C1 segment of cervical spinal cord (tissue), 14 donors: ENCODE measurements around the gene ADI1.
A peak's percentile ranks its signal among the peaks of the same experiment; 100 is the strongest.

Source experiments
- DNase-seq, 14 donors: peaks; one replicate each; lab custom pipeline; 2025; lab: John Stamatoyannopoulos, UW

ADI1 gene

GRCh38 chr2:3519255-3520205 is at the start of gene ADI1:
TSS of gene ADI1 (minus strand) at chr2:3519531. CDS start at chr2:3519487, 44 bp downstream.
- peak in 11 of 14 donors; percentile 42 to 87 (median 80) for DNase-seq

GRCh38 chr2:3566806-3567205 is 47.5 kb upstream of the ADI1 start:
- DNase-seq: no peak

- DNase-seq: no peak
These were observed 45.8 kb upstream of the ADI1 start for GRCh38 chr2:3565117-3565516.

- no peak for DNase-seq
These were observed 44.2 kb upstream of the ADI1 start for GRCh38 chr2:3563521-3563976.

GRCh38 chr2:3558205-3559014 is 39.1 kb upstream of the ADI1 start, which contains the start of gene RNASEH1:
TSS of gene RNASEH1 (minus strand) at chr2:3558333. CDS start at chr2:3558260, 73 bp downstream.
- DNase-seq: peak; percentile 70 to 96 (median 92)

- no peak for DNase-seq
These were observed 38.4 kb upstream of the ADI1 start for GRCh38 chr2:3557639-3558204.

GRCh38 chr2:3553946-3554345 is 34.6 kb upstream of the ADI1 start:
- no peak for DNase-seq

- no peak for DNase-seq
These were observed 28.6 kb upstream of the ADI1 start for GRCh38 chr2:3547915-3548314.

GRCh38 chr2:3545788-3546478 is 26.6 kb upstream of the ADI1 start:
- no peak for DNase-seq

- DNase-seq: no peak
These were observed 23.8 kb upstream of the ADI1 start for GRCh38 chr2:3543023-3543683.

- no peak for DNase-seq
These were observed 22.8 kb upstream of the ADI1 start for GRCh38 chr2:3542107-3542506.

GRCh38 chr2:3539836-3540235 is 20.5 kb upstream of the ADI1 start:
- DNase-seq: no peak

- peak in 1 of 14 donors; percentile 10 for DNase-seq
These were observed 17.6 kb upstream of the ADI1 start for GRCh38 chr2:3536682-3537632.

GRCh38 chr2:3535794-3536681 is 16.7 kb upstream of the ADI1 start:
- DNase-seq: peak in 1 of 14 donors; percentile 28

- DNase-seq: no peak
These were observed 16.1 kb upstream of the ADI1 start for GRCh38 chr2:3535467-3535793.

- DNase-seq: no peak
These were observed 15.0 kb upstream of the ADI1 start for GRCh38 chr2:3534251-3534814.

- DNase-seq: no peak
These were observed 14.5 kb upstream of the ADI1 start for GRCh38 chr2:3533836-3534235.

- no peak for DNase-seq
These were observed 13.6 kb upstream of the ADI1 start for GRCh38 chr2:3532941-3533340.
